Measurements from ENCODE around the gene MYO7B.

DNA sequence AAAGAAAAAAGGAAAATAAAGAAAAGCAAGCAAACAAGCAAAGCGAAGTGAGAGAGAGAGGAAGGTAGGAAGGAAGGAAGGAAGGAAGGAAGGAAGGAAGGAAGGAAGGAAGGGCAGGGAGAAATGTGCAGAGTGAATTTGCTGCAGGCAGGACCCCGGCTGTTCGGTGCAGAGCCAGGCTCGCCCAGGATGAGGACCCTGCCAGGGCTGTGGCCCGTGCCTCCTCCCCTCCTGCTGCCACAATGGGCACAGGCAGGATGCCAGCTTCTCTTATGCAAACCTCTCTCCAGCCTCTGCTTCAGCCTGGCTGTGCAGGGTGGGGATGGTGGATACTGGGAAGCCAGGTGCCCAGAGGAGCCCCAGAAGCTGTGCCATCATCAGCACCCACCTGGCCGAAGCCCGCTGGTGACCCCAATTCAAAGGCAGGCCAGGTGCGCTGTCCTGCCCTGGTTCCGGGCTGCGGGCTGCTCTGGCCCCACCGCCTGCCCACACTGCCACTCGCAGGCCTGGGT is 113.7 kb downstream of the MYO7B start:
- TF ChIP-seq POLR2A (IDR thresholded peaks at IDR 0.05; ENCODE audit: low read length) (no peak), GATA1 (IDR thresholded peaks at IDR 0.05; ENCODE audit: low read depth, low read length) (no peak)

Measured in erythroblast (primary cell).